ENCODE results near the gene DOK6.

DOK6 gene

DNA sequence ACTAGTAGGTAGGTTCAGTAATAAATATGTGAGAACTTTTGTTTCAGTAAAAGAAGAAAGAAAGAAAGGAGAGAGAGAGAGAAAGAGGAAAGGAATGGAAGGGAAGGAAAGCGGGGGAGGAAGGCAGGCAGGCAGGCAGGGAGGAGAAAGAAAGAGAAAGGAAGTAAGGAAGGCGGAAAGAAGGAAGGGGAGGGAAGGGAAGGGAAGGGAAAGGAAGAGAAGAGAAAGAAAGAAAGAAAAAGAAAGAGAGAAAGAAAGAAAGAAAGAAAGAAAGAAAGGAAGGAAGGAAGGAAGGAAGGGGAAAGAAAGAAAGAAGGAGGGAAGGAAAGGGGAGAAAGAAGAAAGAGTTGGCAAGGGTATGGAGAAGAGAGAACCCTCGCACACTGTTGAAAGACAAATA, 479.4 kb downstream of the DOK6 start:
- no peak for DNase-seq

- no peak for DNase-seq
Measured at GRCh38 chr18:69882965-69883668, 482.4 kb downstream of the DOK6 start.

DNA sequence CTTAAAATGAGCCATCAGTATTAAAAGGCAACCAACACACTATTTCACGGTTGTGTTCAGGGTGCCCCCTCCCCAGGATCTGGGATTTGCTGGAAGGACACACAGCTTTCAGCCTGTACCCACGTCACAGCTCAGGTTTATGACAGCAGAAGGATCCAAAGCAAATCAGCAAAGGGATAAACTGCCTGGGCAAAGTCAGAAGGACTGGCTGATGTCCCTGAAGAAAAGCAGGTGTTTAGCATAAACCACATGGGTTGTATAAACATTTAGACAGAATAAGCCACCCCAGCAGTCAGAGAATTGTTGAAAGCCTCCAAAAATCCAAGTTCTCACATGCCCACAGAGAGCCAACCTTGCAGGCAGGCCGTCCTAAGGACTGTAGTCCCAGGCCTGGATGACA, 483.1 kb downstream of the DOK6 start:
- no peak for DNase-seq

DNA sequence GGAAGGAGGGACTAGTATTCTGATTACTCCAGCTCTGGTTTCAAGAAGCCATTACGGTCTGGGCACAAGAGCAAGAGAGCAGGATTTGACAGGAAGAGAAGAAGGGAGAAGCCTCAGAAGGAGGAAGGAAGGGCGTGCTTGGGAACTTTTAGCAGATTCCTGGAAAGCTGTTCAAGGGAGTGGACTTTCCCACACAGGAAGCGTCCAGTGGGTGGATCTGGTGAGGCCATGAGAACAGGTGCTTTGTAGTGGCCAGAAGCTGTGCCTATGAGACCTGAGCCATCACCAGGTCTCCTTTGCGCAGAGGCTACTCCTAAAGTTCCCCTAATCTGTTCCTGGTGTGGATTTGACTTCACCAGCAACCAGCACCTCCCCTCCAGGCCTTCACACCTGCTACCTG, 484.7 kb downstream of the DOK6 start:
- no peak for DNase-seq

GRCh38 chr18:69885841-69886531, 485.3 kb downstream of the DOK6 start:
- peak; percentile 70 for DNase-seq

DNA sequence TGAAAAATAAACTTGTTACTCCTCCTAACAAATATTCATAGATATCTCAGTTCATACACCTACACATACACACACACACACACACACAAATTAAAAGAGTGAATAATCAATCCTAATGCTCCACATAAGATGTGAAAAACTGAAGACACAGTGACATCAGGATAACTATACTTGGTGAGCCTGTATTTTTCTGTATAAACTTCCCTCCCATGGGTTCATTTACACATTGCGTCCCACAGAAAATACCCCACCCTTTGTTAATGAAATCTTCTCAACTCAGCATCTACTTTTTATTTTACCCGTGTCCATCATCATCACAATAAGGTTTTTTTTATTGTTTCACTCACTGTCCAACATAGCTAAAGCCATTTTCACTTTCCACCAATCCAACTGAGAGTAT, 486.6 kb downstream of the DOK6 start:
- no peak for DNase-seq

- peak; percentile 37 for DNase-seq
Measured at GRCh38 chr18:69889009-69889408, 488.3 kb downstream of the DOK6 start.

DNA sequence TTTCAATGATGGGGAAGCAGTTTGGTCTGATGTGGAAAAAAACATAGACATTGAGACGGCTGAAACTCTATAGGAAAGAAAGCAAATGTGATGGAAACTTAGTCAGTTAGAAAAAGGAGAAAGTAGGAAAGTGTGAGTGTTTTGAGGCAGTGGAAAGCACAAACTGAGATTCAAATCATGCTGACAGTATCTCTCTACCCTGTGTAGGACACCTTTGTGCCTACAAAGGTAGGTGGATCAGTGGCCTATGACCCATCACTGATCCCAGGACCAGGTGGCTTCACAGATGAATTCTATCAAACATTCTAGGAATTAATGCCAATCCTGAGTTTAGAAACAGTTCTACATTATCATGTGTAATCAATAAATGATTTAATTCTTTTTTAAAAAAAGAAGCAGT, 489.9 kb downstream of the DOK6 start:
- peak; percentile 32 for DNase-seq

GRCh38 chr18:69894467-69894866, 493.8 kb downstream of the DOK6 start:
- no peak for DNase-seq

DNA sequence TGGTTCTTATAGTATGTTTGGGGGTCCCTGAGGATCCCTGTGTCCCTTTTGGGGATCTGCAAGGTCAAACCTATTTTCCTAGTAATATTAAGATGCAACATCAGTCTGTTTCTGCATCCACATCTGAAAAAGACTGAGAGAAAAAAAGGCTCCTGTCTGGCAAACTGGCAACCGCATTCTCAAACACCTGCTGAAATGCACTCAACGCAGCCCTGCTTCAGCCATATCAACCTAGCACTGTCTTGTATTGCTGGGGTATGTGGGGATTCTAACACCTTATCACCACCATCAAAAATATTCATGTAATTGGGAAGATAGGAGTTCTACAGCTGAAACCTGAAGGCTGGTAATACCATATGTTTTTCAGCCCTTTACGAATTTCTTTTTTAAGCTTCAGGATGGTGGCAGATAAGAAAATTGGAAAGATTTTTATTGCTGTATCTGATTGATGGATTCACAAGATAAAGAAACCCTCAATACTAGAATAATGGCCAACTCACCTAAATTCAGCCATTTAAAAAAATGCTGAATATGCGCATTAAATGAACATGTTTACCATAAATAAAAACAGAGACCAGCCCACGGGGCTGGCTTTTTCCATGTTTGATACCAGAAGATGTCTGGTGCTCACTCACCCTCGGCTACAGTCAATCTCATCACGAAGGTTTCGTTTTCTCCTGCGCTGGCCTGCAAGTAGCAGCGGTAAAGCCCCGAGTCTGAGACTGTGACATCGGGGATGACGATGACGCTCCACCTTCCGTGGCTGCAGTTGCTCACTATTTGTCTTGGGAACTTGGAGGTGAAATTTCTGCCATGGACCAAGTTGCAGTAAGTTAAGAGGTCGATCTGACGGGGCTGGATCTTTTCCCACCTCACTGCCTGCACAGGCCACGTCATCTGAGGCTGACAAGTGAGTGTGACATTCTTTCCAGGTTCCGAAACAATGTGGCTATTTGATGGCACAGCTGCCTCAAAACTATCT, 494.7 kb downstream of the DOK6 start:
- no peak for DNase-seq

- peak; percentile 54 for DNase-seq
Measured at GRCh38 chr18:69897397-69898108, 496.9 kb downstream of the DOK6 start.

DNA sequence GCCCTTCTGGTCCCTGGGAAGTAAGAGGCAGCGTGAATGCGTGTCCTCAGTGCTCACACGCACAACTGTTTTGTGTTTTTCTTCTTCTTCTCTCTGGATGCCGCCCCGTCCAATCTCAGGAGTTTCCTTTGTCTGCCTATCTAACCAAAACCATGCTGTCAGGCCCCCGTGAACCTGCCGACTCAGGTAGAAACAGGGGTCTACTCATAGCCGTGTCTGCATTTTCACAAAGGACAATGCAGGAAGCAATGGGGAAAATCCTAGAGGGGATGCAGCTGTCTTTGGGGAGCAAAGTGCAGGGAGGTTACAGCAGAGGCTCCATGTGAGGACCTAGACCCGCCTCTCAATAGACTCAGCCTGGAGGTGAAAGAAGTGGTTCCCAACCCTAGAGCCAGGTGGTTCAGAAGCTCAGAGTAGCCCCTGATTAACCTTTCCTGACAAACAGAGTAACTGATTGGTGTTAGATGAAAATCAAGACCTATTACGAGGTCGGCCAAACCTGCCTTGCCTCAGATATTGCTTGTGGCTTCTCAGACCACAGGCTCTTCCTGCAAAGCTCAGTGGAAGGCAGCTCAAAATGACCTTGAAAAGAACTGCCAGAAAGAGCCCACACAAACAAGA, 497.7 kb downstream of the DOK6 start:
- peak; percentile 46 for DNase-seq
